Measurements from ENCODE around the gene GPRIN3. TPM values are rescaled to one million over a fixed set of nuclear protein-coding genes. Genes with fewer than 3 reads are reported as not detected.

GPRIN3 gene
- total RNA-seq, 6 donors from 2014 or later, result 13.6 to 28.0 (median 20.6) TPM

DNA sequence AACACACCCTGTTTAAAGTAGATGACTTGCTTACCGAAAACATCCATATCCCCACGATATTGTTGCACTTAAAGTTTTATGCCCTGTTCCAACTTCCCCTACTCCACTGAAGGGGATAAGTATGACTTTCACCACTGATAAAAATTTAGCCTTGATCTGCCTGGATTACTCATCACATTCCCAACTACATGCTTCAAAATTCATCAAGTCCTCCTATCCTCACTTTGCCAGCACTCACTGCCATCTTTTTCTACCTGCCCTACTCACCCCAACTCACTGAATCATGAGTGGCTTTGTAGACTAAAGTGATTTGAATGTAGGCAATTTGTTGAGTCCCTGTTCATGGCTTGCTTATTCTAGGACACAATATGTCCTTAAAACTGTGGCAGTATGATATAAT, 12.2 kb upstream of the GPRIN3 start:
- DNase-seq, result no peak
- H3K36me3 ChIP-seq, result no peaks in the 10 kb centered on the region
- no peak for ATAC-seq (ENCODE audit: low FRiP score in 2 of 2)
- peaks cover 5 to 8% (median 6%) of the 10 kb centered on the region in 4 donors for H3K4me1 ChIP-seq
- H3K4me3 ChIP-seq, result no peak overlapping the region
- H3K9me3 ChIP-seq, result no peaks in the 10 kb centered on the region
- no peak overlapping the region for H3K27ac ChIP-seq
- TF ChIP-seq EP300 (IDR thresholded peaks at IDR 0.05), result no peak
- TF ChIP-seq, protein P1, sequence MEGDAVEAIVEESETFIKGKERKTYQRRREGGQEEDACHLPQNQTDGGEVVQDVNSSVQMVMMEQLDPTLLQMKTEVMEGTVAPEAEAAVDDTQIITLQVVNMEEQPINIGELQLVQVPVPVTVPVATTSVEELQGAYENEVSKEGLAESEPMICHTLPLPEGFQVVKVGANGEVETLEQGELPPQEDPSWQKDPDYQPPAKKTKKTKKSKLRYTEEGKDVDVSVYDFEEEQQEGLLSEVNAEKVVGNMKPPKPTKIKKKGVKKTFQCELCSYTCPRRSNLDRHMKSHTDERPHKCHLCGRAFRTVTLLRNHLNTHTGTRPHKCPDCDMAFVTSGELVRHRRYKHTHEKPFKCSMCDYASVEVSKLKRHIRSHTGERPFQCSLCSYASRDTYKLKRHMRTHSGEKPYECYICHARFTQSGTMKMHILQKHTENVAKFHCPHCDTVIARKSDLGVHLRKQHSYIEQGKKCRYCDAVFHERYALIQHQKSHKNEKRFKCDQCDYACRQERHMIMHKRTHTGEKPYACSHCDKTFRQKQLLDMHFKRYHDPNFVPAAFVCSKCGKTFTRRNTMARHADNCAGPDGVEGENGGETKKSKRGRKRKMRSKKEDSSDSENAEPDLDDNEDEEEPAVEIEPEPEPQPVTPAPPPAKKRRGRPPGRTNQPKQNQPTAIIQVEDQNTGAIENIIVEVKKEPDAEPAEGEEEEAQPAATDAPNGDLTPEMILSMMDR (IDR thresholded peaks at IDR 0.05), result no peak
- TF ChIP-seq POLR2A (IDR thresholded peaks at IDR 0.05), result no peak
- TF ChIP-seq POLR2AphosphoS5 (IDR thresholded peaks at IDR 0.05), result no peak
- H3K27me3 ChIP-seq, result no peaks in the 10 kb centered on the region
- 94 to 96% methylated on average over 2 of the region's 2 CpGs for WGBS, 2 donors

DNA sequence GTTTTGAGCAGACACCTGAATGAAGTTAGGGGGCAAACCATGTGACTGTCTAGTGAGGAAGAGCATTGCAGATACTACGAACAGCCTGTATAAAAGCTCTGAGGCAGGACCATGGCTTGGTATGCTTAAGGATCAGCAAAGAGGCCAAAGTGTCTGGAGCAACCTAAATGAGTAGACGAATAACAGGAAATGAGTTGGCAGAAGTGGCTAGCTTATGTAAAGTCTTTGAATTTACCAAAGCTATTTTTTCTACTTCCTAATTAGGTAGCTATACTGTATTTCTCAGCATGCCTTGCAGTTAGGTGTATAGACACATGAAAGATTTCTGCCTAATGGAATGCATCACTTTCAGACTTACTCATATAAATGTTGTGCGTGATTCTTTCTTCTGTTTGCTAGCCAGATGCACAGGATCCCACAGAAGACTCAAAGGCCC, 9.3 kb upstream of the GPRIN3 start:
- Histone ChIP-seq H3K4me3 (no peak overlapping the region), H3K9me3 (no peaks in the 10 kb centered on the region), H3K4me1 (peaks cover 5 to 8% (median 6%) of the 10 kb centered on the region in 4 donors), H3K36me3 (no peaks in the 10 kb centered on the region), H3K27me3 (no peaks in the 10 kb centered on the region), H3K27ac (peak overlapping the region; percentile 23 to 68 (median 42))
- WGBS, 2 donors, result 27 to 29% methylated on average over 3 of the region's 3 CpGs
- no peak for TF ChIP-seq POLR2AphosphoS5 (IDR thresholded peaks at IDR 0.05)
- no peak for TF ChIP-seq POLR2A (IDR thresholded peaks at IDR 0.05)
- TF ChIP-seq, protein P1 (IDR thresholded peaks at IDR 0.05), result no peak
- TF ChIP-seq EP300 (IDR thresholded peaks at IDR 0.05), result no peak
- ATAC-seq (ENCODE audit: low FRiP score in 2 of 2) (peak; percentile 72 to 82), DNase-seq (peak in 1 of 2 donors; percentile 40)

DNA sequence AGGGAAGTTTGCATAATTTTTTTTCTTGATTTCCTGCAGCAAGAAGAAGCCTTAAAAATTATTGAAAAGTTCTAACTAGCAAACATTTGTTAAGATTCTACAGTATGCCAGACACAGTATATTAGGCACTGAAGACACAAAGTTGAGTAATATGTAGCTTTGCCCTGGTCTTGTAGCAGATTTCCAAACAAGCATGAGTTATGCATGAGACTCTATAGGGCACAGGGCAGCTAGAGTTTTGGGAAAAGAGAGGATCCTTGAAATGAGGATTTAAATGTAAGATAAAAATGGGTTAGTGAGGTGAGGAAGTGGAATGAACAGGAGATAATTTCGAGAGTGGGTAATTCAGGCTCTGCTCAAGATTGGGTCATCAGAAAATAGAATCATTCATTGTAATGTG, 8.6 kb upstream of the GPRIN3 start:
- DNase-seq, result no peak
- Histone ChIP-seq H3K27ac (peak overlapping the region; percentile 23 to 68 (median 42)), H3K4me3 (no peak overlapping the region), H3K9me3 (no peaks in the 10 kb centered on the region), H3K36me3 (no peaks in the 10 kb centered on the region), H3K27me3 (no peaks in the 10 kb centered on the region), H3K4me1 (peaks cover 5 to 8% (median 6%) of the 10 kb centered on the region in 4 donors)
- TF ChIP-seq EP300 (IDR thresholded peaks at IDR 0.05), result peak in 1 of 4 donors; percentile 83
- TF ChIP-seq POLR2A (IDR thresholded peaks at IDR 0.05), result no peak
- TF ChIP-seq POLR2AphosphoS5 (IDR thresholded peaks at IDR 0.05), result no peak
- TF ChIP-seq, protein P1 (IDR thresholded peaks at IDR 0.05), result no peak
- ATAC-seq (ENCODE audit: low FRiP score in 2 of 2), result peak in 1 of 2 donors; percentile 64
- WGBS, 2 donors, result 65 to 67% methylated on average over 1 of the region's 1 CpG

DNA sequence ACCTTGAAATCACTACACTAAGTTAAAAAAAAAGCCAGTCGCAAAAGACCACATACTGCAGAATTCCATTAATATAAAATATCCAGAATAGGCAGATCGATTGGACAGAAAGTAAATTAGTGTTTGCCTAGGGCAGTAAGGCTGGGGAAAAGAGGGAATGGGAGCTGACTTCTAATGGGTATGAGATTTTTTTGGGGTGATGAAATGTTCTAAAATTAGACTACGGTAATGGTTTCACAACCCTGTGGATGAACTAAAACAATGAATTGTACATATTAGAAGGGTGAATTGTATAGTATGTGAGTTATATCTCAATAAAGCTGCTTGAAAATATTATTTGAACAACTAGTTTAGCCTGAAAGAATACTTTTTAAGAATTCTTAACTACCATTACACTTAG, 6.7 kb upstream of the GPRIN3 start:
- H3K4me3 ChIP-seq, result no peak overlapping the region
- TF ChIP-seq EP300 (IDR thresholded peaks at IDR 0.05) (no peak), POLR2AphosphoS5 (IDR thresholded peaks at IDR 0.05) (no peak), POLR2A (IDR thresholded peaks at IDR 0.05) (no peak)
- TF ChIP-seq, protein P1 (IDR thresholded peaks at IDR 0.05), result no peak
- no peaks in the 10 kb centered on the region for H3K36me3 ChIP-seq
- ATAC-seq (ENCODE audit: low FRiP score in 2 of 2), result no peak
- no peak overlapping the region for H3K27ac ChIP-seq
- H3K4me1 ChIP-seq, result peaks cover 5 to 8% (median 6%) of the 10 kb centered on the region in 4 donors
- H3K27me3 ChIP-seq, result no peaks in the 10 kb centered on the region
- no peak for DNase-seq
- H3K9me3 ChIP-seq, result no peaks in the 10 kb centered on the region
- 91 to 92% methylated on average over 3 of the region's 3 CpGs for WGBS, 2 donors

DNA sequence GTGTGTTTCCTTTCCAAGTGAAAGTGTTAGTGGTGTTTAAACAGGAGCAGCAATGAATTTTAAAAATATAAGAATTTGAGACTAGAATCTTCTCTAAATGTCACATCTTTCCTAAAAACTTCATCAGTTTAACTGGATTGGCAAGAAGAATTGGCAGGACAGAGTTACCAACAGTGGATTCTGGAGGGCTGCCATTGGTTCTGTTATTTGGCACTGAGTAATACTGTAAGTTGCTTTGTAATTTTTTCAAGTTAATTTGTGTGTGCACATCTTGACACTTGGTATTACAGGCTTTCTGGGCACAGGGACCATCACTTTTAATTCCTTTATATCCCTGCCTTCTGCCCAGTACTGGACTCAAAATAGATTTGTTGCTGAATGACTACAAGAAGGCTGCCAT, 4.5 kb upstream of the GPRIN3 start:
- ATAC-seq (ENCODE audit: low FRiP score in 2 of 2), result no peak
- peaks cover 0 to 7% (median 0%) of the 10 kb centered on the region in 4 donors for H3K27me3 ChIP-seq
- TF ChIP-seq POLR2A (IDR thresholded peaks at IDR 0.05) (no peak), EP300 (IDR thresholded peaks at IDR 0.05) (no peak), POLR2AphosphoS5 (IDR thresholded peaks at IDR 0.05) (no peak)
- TF ChIP-seq, protein P1 (IDR thresholded peaks at IDR 0.05), result no peak

More for the DNA sequence above, 4.5 kb upstream of the GPRIN3 start:
- Histone ChIP-seq H3K36me3 (no peaks in the 10 kb centered on the region), H3K4me1 (peaks cover 10 to 19% (median 12%) of the 10 kb centered on the region in 4 donors), H3K9me3 (no peaks in the 10 kb centered on the region), H3K27ac (no peak overlapping the region), H3K4me3 (no peak overlapping the region)
- DNase-seq, result no peak

Measured in upper lobe of left lung (tissue), 6 donors.